Fibroblast of lung (primary cell): ENCODE measurements around the gene RPS8.

Source experiments
- EZH2 ChIP-seq: IDR thresholded peaks from 2 replicates; pipeline ENCODE4 v1.5.1; 2012; ENCODE audit warnings: low read length, control low read depth, mild to moderate bottlenecking; ENCODE audit errors: missing control alignments
- TF ChIP-seq, protein P1 (sequence below), 2 donors: IDR thresholded peaks in 1 of 2; conservative IDR thresholded peaks in 1 of 2; 1 replicate in 1 of 2; 2 replicates in 1 of 2; pipeline ENCODE4 v1.5.1; 2011 to 2012; ENCODE audit warnings: low read length in 2 of 2, control low read depth in 1 of 2, inconsistent platforms in 1 of 2, low read depth in 1 of 2, mild to moderate bottlenecking in 1 of 2

- TF ChIP-seq, protein P1, sequence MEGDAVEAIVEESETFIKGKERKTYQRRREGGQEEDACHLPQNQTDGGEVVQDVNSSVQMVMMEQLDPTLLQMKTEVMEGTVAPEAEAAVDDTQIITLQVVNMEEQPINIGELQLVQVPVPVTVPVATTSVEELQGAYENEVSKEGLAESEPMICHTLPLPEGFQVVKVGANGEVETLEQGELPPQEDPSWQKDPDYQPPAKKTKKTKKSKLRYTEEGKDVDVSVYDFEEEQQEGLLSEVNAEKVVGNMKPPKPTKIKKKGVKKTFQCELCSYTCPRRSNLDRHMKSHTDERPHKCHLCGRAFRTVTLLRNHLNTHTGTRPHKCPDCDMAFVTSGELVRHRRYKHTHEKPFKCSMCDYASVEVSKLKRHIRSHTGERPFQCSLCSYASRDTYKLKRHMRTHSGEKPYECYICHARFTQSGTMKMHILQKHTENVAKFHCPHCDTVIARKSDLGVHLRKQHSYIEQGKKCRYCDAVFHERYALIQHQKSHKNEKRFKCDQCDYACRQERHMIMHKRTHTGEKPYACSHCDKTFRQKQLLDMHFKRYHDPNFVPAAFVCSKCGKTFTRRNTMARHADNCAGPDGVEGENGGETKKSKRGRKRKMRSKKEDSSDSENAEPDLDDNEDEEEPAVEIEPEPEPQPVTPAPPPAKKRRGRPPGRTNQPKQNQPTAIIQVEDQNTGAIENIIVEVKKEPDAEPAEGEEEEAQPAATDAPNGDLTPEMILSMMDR (conservative IDR thresholded peaks at IDR 0.05 in 1 of 2, IDR thresholded peaks at IDR 0.05 in 1 of 2; ENCODE audit: low read depth in 1 of 2, low read length in 2 of 2), result no peak
- TF ChIP-seq EZH2, result no peak
Measured at GRCh38 chr1:44777969-44778635, 2.8 kb downstream of the RPS8 start.
